Measurements from ENCODE around the gene WNT9B.

GRCh38 chr17:46818929-46819859 lies 32.2 kb upstream of the WNT9B start:
- TF ChIP-seq EZH2 (IDR thresholded peaks at IDR 0.05; ENCODE audit: borderline replicate concordance, insufficient read depth, low read length, poor library complexity, severe bottlenecking): no peak
- TF ChIP-seq CTCF (IDR thresholded peaks at IDR 0.05; ENCODE audit: poor library complexity, severe bottlenecking): no peak
- TF ChIP-seq REST (IDR thresholded peaks at IDR 0.05; ENCODE audit: borderline replicate concordance): no peak
